WTC11 (cell line): ENCODE measurements around the gene USP48. TPM values are rescaled to one million over a fixed set of nuclear protein-coding genes. Genes with fewer than 3 reads are reported as not detected.

Source experiments
- ATAC-seq: fragments of 200-7000 bp; cut with Tn5 transposase; 2 replicates; pipeline ENCODE4 v1.10.0; 2021; ENCODE audit warnings: mild to moderate bottlenecking, moderate library complexity
- CTCF ChIA-PET: fragments of 300-600 bp; sonication (Branson Sonifier 250); formaldehyde crosslinking; loops from one replicate; lab custom pipeline; 2021; ENCODE audit warnings: antibody characterized with exemption; lab: Charles Lee
- POLR2A ChIA-PET: fragments of 350-600 bp; sonication (Branson Sonifier 250); formaldehyde crosslinking; loops from one replicate; lab custom pipeline; 2021; ENCODE audit warnings: antibody characterized with exemption; lab: Charles Lee
- DNase-seq: peaks from one replicate; pipeline ENCODE4 v3.0.0; 2021; ENCODE audit warnings: low spot score
- H3K27ac Mint-ChIP-seq: 2 replicates; pipeline ENCODE4 v1.8.0; 2021; ENCODE audit warnings: mixed read lengths
- H3K27me3 Mint-ChIP-seq: 2 replicates; pipeline ENCODE4 v1.8.0; 2021; ENCODE audit warnings: low read depth, mild to moderate bottlenecking, moderate library complexity, mixed read lengths
- H3K36me3 Mint-ChIP-seq: 2 replicates; pipeline ENCODE4 v1.8.0; 2021; ENCODE audit warnings: mixed read lengths
- H3K4me1 Mint-ChIP-seq: 2 replicates; pipeline ENCODE4 v1.8.0; 2022; ENCODE audit warnings: mixed read lengths
- H3K4me3 Mint-ChIP-seq: 2 replicates; pipeline ENCODE4 v1.8.0; 2021; ENCODE audit warnings: mild to moderate bottlenecking, moderate library complexity, mixed read lengths
- H3K9me3 Mint-ChIP-seq: 2 replicates; pipeline ENCODE4 v1.8.0; 2021; ENCODE audit warnings: mixed read lengths
- ATF1 ChIP-seq: sonication (generic); formaldehyde crosslinking; IDR thresholded peaks from 2 replicates; pipeline ENCODE4 v1.8.1; 2023; ENCODE audit warnings: mild to moderate bottlenecking, moderate library complexity, missing genetic modification reagents
- FOXP1 ChIP-seq: sonication (generic); formaldehyde crosslinking; IDR thresholded peaks from 2 replicates; pipeline ENCODE4 v1.8.0; 2022; ENCODE audit warnings: missing genetic modification reagents, mild to moderate bottlenecking, moderate library complexity, borderline replicate concordance
- GABPB1 ChIP-seq: sonication (generic); formaldehyde crosslinking; IDR thresholded peaks from 2 replicates; pipeline ENCODE4 v1.8.1; 2023; ENCODE audit warnings: mild to moderate bottlenecking, missing genetic modification reagents
- GRHL2 ChIP-seq: fragments of 250-450 bp; sonication (Bioruptor Pico); IDR thresholded peaks from 2 replicates; pipeline ENCODE4 v1.8.0; 2022; ENCODE audit warnings: mild to moderate bottlenecking, moderate library complexity; ENCODE audit not compliant: insufficient replicate concordance, severe bottlenecking
- IRF2 ChIP-seq: sonication (generic); formaldehyde crosslinking; IDR thresholded peaks from 2 replicates; pipeline ENCODE4 v1.8.0; 2022; ENCODE audit warnings: low read depth, missing genetic modification reagents, borderline replicate concordance
- MLX ChIP-seq: sonication (generic); formaldehyde crosslinking; IDR thresholded peaks from 2 replicates; pipeline ENCODE4 v1.8.1; 2023; ENCODE audit warnings: mild to moderate bottlenecking, missing genetic modification reagents, moderate library complexity
- NR2C2 ChIP-seq: sonication (generic); formaldehyde crosslinking; IDR thresholded peaks from 2 replicates; pipeline ENCODE4 v1.8.0; 2022; ENCODE audit warnings: mild to moderate bottlenecking, missing genetic modification reagents
- RORB ChIP-seq: fragments of 250-450 bp; sonication (Bioruptor Pico); IDR thresholded peaks from 2 replicates; pipeline ENCODE4 v1.9.0; 2021; ENCODE audit warnings: mild to moderate bottlenecking
- SP1 ChIP-seq: sonication (generic); formaldehyde crosslinking; conservative IDR thresholded peaks from 2 replicates; pipeline ENCODE4 v1.8.1; 2022; ENCODE audit warnings: missing genetic modification reagents
- TEAD1 ChIP-seq: sonication (generic); formaldehyde crosslinking; IDR thresholded peaks from 2 replicates; pipeline ENCODE4 v1.8.0; 2022; ENCODE audit warnings: mild to moderate bottlenecking, missing genetic modification reagents
- TEAD4 ChIP-seq: sonication (generic); formaldehyde crosslinking; IDR thresholded peaks from 2 replicates; pipeline ENCODE4 v1.8.0; 2022; ENCODE audit warnings: mild to moderate bottlenecking, missing genetic modification reagents
- ZMAT4 ChIP-seq: fragments of 250-450 bp; sonication (Bioruptor Pico); IDR thresholded peaks from 2 replicates; pipeline ENCODE4 v1.9.0; 2021; ENCODE audit warnings: mild to moderate bottlenecking
- ZNF121 ChIP-seq: sonication (generic); formaldehyde crosslinking; IDR thresholded peaks from 2 replicates; pipeline ENCODE4 v1.8.0; 2023; ENCODE audit warnings: missing genetic modification reagents
- ZNF219 ChIP-seq: sonication (generic); formaldehyde crosslinking; IDR thresholded peaks from 2 replicates; pipeline ENCODE4 v1.8.0; 2023; ENCODE audit warnings: missing genetic modification reagents, mild to moderate bottlenecking, borderline replicate concordance
- ZNF263 ChIP-seq: sonication (generic); formaldehyde crosslinking; IDR thresholded peaks from 2 replicates; pipeline ENCODE4 v1.8.1; 2022; ENCODE audit warnings: low read depth, mild to moderate bottlenecking, moderate library complexity, missing genetic modification reagents
- ZNF396 ChIP-seq: fragments of 250-450 bp; sonication (Bioruptor Pico); IDR thresholded peaks from 2 replicates; pipeline ENCODE4 v1.8.0; 2021; ENCODE audit warnings: mild to moderate bottlenecking, moderate library complexity, borderline replicate concordance
- ZNF671 ChIP-seq: fragments of 250-450 bp; sonication (Bioruptor Pico); IDR thresholded peaks from 2 replicates; pipeline ENCODE4 v1.8.0; 2021; ENCODE audit warnings: mild to moderate bottlenecking
- total RNA-seq: library from RNA; stranded (reverse); gene quantifications from 3 replicates; pipeline ENCODE4 v1.2.3, GENCODE V29; 2021
- TF ChIP-seq, protein P1 (sequence below): sonication (generic); formaldehyde crosslinking; IDR thresholded peaks from 2 replicates; pipeline ENCODE4 v1.8.1; 2023; ENCODE audit warnings: mild to moderate bottlenecking, missing genetic modification reagents, moderate library complexity
- TF ChIP-seq, protein P2 (sequence below): fragments of 250-450 bp; sonication (Bioruptor Pico); IDR thresholded peaks from 2 replicates; pipeline ENCODE4 v1.9.0; 2021; ENCODE audit warnings: moderate library complexity, mild to moderate bottlenecking, inconsistent platforms, borderline replicate concordance
- TF ChIP-seq, protein P3 (sequence below): sonication (generic); formaldehyde crosslinking; conservative IDR thresholded peaks from 2 replicates; pipeline ENCODE4 v1.8.1; 2023; ENCODE audit warnings: mild to moderate bottlenecking, low read depth, missing genetic modification reagents, moderate library complexity
- TF ChIP-seq, protein P4 (sequence below): fragments of 250-450 bp; sonication (Bioruptor Pico); IDR thresholded peaks from 2 replicates; pipeline ENCODE4 v1.9.0; 2021; ENCODE audit warnings: mild to moderate bottlenecking, borderline replicate concordance

USP48 gene
- total RNA-seq, 1 experiment from 2014 or later, result 86.9 TPM

DNA sequence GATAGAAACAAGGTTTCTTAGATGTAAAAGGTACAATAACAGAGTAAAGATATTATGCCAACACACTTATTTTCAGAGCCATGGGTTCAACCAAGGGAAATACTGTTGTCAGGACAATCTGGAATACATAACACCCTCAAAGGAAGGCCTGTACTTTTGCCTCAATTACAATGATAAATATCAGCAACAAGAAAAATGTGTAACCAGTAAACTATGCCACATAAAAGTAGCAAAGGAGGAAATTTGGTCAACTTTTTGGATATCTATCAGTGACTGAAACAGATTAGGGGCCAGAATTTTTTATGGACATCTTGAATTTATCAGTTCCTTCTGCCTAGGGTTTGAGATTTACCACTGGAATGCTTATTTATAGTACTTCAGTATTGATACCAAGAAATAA lies 89.2 kb downstream of the USP48 start (continued):
- TF ChIP-seq IRF2 (CRISPR knock-in tag) (no peak), ZNF263 (CRISPR knock-in tag) (no peak), ZMAT4 (CRISPR knock-in tag) (no peak), FOXP1 (CRISPR knock-in tag) (no peak), GABPB1 (CRISPR knock-in tag) (no peak)
- TF ChIP-seq, protein P1, sequence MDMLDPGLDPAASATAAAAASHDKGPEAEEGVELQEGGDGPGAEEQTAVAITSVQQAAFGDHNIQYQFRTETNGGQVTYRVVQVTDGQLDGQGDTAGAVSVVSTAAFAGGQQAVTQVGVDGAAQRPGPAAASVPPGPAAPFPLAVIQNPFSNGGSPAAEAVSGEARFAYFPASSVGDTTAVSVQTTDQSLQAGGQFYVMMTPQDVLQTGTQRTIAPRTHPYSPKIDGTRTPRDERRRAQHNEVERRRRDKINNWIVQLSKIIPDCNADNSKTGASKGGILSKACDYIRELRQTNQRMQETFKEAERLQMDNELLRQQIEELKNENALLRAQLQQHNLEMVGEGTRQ (CRISPR knock-in tag), result no peak
- TF ChIP-seq, protein P2, sequence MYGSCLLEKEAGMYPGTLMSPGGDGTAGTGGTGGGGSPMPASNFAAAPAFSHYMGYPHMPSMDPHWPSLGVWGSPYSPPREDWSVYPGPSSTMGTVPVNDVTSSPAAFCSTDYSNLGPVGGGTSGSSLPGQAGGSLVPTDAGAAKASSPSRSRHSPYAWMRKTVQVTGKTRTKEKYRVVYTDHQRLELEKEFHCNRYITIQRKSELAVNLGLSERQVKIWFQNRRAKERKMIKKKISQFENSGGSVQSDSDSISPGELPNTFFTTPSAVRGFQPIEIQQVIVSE (CRISPR knock-in tag), result no peak

GRCh38 chr1:21691739-21692138 lies 91.2 kb downstream of the USP48 start:
- TF ChIP-seq NR2C2, result no peak
- TF ChIP-seq ZNF671, result no peak
- TF ChIP-seq TEAD1 (CRISPR knock-in tag), result no peak
- TF ChIP-seq, protein P3, sequence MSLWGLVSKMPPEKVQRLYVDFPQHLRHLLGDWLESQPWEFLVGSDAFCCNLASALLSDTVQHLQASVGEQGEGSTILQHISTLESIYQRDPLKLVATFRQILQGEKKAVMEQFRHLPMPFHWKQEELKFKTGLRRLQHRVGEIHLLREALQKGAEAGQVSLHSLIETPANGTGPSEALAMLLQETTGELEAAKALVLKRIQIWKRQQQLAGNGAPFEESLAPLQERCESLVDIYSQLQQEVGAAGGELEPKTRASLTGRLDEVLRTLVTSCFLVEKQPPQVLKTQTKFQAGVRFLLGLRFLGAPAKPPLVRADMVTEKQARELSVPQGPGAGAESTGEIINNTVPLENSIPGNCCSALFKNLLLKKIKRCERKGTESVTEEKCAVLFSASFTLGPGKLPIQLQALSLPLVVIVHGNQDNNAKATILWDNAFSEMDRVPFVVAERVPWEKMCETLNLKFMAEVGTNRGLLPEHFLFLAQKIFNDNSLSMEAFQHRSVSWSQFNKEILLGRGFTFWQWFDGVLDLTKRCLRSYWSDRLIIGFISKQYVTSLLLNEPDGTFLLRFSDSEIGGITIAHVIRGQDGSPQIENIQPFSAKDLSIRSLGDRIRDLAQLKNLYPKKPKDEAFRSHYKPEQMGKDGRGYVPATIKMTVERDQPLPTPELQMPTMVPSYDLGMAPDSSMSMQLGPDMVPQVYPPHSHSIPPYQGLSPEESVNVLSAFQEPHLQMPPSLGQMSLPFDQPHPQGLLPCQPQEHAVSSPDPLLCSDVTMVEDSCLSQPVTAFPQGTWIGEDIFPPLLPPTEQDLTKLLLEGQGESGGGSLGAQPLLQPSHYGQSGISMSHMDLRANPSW (CRISPR knock-in tag), result no peak
- TF ChIP-seq MLX, result no peak
- TF ChIP-seq ZNF219 (CRISPR knock-in tag), result no peak
- no peak for TF ChIP-seq ZNF121 (CRISPR knock-in tag)
- TF ChIP-seq GRHL2 (CRISPR knock-in tag), result no peak
- Mint-ChIP-seq H3K4me1 (no peaks in the 10 kb centered on the region), H3K27me3 (no peaks in the 10 kb centered on the region), H3K9me3 (no peaks in the 10 kb centered on the region), H3K36me3 (peaks cover 63% of the 10 kb centered on the region), H3K4me3 (no peak overlapping the region), H3K27ac (no peak overlapping the region)
- ChIA-PET POLR2A (no interaction called here), CTCF (no interaction called here)
- no peak for ATAC-seq
- no peak for DNase-seq

DNA sequence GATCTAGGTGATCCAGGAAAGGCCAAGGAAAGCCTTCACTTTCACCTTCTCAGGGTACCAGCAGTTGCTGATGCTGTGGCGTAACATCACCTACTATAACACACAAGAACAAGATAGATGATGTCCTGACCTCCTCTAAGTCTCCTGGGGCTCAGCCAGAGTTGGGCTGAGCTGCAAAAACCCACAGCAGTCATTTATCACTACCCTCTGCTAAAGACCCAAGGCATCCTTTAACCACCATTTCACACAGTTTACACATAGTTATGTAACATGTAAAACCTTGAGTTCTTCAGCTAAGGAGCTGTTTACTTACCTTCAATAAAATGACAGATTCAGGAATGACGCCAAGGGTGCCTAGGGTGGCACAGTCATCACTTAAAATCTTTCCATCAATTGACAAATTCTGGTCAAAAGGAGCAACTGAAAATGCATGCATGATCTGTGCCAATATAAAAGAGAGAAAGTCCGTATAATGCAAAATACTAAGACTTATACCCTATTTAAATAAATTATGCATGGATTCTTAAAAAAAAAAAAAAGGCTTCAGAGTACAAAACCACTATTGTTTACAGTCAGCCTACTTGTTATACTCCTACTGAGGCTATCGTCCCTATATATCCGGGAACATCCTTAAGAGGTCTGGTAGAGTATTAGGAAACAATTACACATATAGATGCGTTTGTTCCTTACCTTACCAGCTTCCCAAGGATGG lies 93.1 kb downstream of the USP48 start:
- Mint-ChIP-seq H3K27me3 (no peaks in the 10 kb centered on the region), H3K27ac (no peak overlapping the region), H3K36me3 (peaks cover 67% of the 10 kb centered on the region), H3K4me1 (no peaks in the 10 kb centered on the region), H3K4me3 (no peak overlapping the region), H3K9me3 (no peaks in the 10 kb centered on the region)
- ATAC-seq (no peak), DNase-seq (no peak)
- ChIA-PET POLR2A (no interaction called here), CTCF (no interaction called here)
- no peak for TF ChIP-seq SP1 (CRISPR knock-in tag)
- TF ChIP-seq ATF1 (CRISPR knock-in tag), result no peak
- TF ChIP-seq ZNF396 (CRISPR knock-in tag), result no peak
- TF ChIP-seq RORB (CRISPR knock-in tag), result no peak
- TF ChIP-seq, protein P1 (CRISPR knock-in tag), result no peak
- TF ChIP-seq TEAD4 (CRISPR knock-in tag), result no peak
- TF ChIP-seq, protein P4, sequence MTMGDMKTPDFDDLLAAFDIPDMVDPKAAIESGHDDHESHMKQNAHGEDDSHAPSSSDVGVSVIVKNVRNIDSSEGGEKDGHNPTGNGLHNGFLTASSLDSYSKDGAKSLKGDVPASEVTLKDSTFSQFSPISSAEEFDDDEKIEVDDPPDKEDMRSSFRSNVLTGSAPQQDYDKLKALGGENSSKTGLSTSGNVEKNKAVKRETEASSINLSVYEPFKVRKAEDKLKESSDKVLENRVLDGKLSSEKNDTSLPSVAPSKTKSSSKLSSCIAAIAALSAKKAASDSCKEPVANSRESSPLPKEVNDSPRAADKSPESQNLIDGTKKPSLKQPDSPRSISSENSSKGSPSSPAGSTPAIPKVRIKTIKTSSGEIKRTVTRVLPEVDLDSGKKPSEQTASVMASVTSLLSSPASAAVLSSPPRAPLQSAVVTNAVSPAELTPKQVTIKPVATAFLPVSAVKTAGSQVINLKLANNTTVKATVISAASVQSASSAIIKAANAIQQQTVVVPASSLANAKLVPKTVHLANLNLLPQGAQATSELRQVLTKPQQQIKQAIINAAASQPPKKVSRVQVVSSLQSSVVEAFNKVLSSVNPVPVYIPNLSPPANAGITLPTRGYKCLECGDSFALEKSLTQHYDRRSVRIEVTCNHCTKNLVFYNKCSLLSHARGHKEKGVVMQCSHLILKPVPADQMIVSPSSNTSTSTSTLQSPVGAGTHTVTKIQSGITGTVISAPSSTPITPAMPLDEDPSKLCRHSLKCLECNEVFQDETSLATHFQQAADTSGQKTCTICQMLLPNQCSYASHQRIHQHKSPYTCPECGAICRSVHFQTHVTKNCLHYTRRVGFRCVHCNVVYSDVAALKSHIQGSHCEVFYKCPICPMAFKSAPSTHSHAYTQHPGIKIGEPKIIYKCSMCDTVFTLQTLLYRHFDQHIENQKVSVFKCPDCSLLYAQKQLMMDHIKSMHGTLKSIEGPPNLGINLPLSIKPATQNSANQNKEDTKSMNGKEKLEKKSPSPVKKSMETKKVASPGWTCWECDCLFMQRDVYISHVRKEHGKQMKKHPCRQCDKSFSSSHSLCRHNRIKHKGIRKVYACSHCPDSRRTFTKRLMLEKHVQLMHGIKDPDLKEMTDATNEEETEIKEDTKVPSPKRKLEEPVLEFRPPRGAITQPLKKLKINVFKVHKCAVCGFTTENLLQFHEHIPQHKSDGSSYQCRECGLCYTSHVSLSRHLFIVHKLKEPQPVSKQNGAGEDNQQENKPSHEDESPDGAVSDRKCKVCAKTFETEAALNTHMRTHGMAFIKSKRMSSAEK (CRISPR knock-in tag), result no peak
